Measurements from ENCODE around the gene RNF213.

Gene RNF213

GRCh38 chr17:80352991-80353665 is 92.5 kb downstream of the RNF213 start:
- H3K36me3 ChIP-seq (ENCODE audit: control insufficient read depth in 2 of 2, insufficient read depth in 2 of 2, low read length in 2 of 2) = peaks cover 65 to 67% of the 10 kb centered on the region in 2 donors
- H3K27ac ChIP-seq (ENCODE audit: low read length) = no peak overlapping the region
- no peak overlapping the region for H3K4me3 ChIP-seq (ENCODE audit: low read length in 2 of 2)
- no peaks in the 10 kb centered on the region for H3K4me1 ChIP-seq (ENCODE audit: control insufficient read depth, insufficient read depth, low read length)
- H3K9me3 ChIP-seq (ENCODE audit: control insufficient read depth in 2 of 2, low read length in 2 of 2) = no peaks in the 10 kb centered on the region
- H3K9ac ChIP-seq (ENCODE audit: low read length in 2 of 2) = no peak overlapping the region
- no peaks in the 10 kb centered on the region for H3K27me3 ChIP-seq (ENCODE audit: control insufficient read depth in 1 of 2, insufficient read depth in 2 of 2, low read length in 2 of 2)

GRCh38 chr17:80353718-80354275 is 93.1 kb downstream of the RNF213 start:
- Histone ChIP-seq H3K27ac (ENCODE audit: low read length) (no peak overlapping the region), H3K27me3 (ENCODE audit: control insufficient read depth in 1 of 2, insufficient read depth in 2 of 2, low read length in 2 of 2) (no peaks in the 10 kb centered on the region), H3K4me1 (ENCODE audit: control insufficient read depth, insufficient read depth, low read length) (no peaks in the 10 kb centered on the region), H3K9ac (ENCODE audit: low read length in 2 of 2) (no peak overlapping the region), H3K9me3 (ENCODE audit: control insufficient read depth in 2 of 2, low read length in 2 of 2) (no peaks in the 10 kb centered on the region), H3K4me3 (ENCODE audit: low read length in 2 of 2) (no peak overlapping the region), H3K36me3 (ENCODE audit: control insufficient read depth in 2 of 2, insufficient read depth in 2 of 2, low read length in 2 of 2) (peaks cover 62% of the 10 kb centered on the region in 2 donors)

GRCh38 chr17:80354336-80354735 is 93.7 kb downstream of the RNF213 start:
- H3K27me3 ChIP-seq (ENCODE audit: control insufficient read depth in 1 of 2, insufficient read depth in 2 of 2, low read length in 2 of 2) = no peaks in the 10 kb centered on the region
- H3K36me3 ChIP-seq (ENCODE audit: control insufficient read depth in 2 of 2, insufficient read depth in 2 of 2, low read length in 2 of 2) = peaks cover 57 to 59% of the 10 kb centered on the region in 2 donors
- H3K9ac ChIP-seq (ENCODE audit: low read length in 2 of 2) = no peak overlapping the region
- H3K27ac ChIP-seq (ENCODE audit: low read length) = no peak overlapping the region
- H3K9me3 ChIP-seq (ENCODE audit: control insufficient read depth in 2 of 2, low read length in 2 of 2) = no peaks in the 10 kb centered on the region
- H3K4me1 ChIP-seq (ENCODE audit: control insufficient read depth, insufficient read depth, low read length) = no peaks in the 10 kb centered on the region
- no peak overlapping the region for H3K4me3 ChIP-seq (ENCODE audit: low read length in 2 of 2)

GRCh38 chr17:80356231-80356856 is 95.7 kb downstream of the RNF213 start:
- Histone ChIP-seq H3K9me3 (ENCODE audit: control insufficient read depth in 2 of 2, low read length in 2 of 2) (no peaks in the 10 kb centered on the region), H3K9ac (ENCODE audit: low read length in 2 of 2) (no peak overlapping the region), H3K27ac (ENCODE audit: low read length) (no peak overlapping the region), H3K27me3 (ENCODE audit: control insufficient read depth in 1 of 2, insufficient read depth in 2 of 2, low read length in 2 of 2) (no peaks in the 10 kb centered on the region), H3K36me3 (ENCODE audit: control insufficient read depth in 2 of 2, insufficient read depth in 2 of 2, low read length in 2 of 2) (peaks cover 56 to 62% of the 10 kb centered on the region in 2 donors), H3K4me3 (ENCODE audit: low read length in 2 of 2) (no peak overlapping the region), H3K4me1 (ENCODE audit: control insufficient read depth, insufficient read depth, low read length) (no peaks in the 10 kb centered on the region)

GRCh38 chr17:80358131-80358530 is 97.5 kb downstream of the RNF213 start:
- Histone ChIP-seq H3K36me3 (ENCODE audit: control insufficient read depth in 2 of 2, insufficient read depth in 2 of 2, low read length in 2 of 2) (peaks cover 53 to 56% of the 10 kb centered on the region in 2 donors), H3K4me1 (ENCODE audit: control insufficient read depth, insufficient read depth, low read length) (no peaks in the 10 kb centered on the region), H3K27me3 (ENCODE audit: control insufficient read depth in 1 of 2, insufficient read depth in 2 of 2, low read length in 2 of 2) (no peaks in the 10 kb centered on the region), H3K27ac (ENCODE audit: low read length) (no peak overlapping the region), H3K9ac (ENCODE audit: low read length in 2 of 2) (no peak overlapping the region), H3K4me3 (ENCODE audit: low read length in 2 of 2) (no peak overlapping the region), H3K9me3 (ENCODE audit: control insufficient read depth in 2 of 2, low read length in 2 of 2) (no peaks in the 10 kb centered on the region)

GRCh38 chr17:80358861-80359260 is 98.2 kb downstream of the RNF213 start:
- Histone ChIP-seq H3K27ac (ENCODE audit: low read length) (no peak overlapping the region), H3K36me3 (ENCODE audit: control insufficient read depth in 2 of 2, insufficient read depth in 2 of 2, low read length in 2 of 2) (peaks cover 53 to 56% of the 10 kb centered on the region in 2 donors), H3K4me1 (ENCODE audit: control insufficient read depth, insufficient read depth, low read length) (peaks cover 5% of the 10 kb centered on the region), H3K4me3 (ENCODE audit: low read length in 2 of 2) (no peak overlapping the region), H3K27me3 (ENCODE audit: control insufficient read depth in 1 of 2, insufficient read depth in 2 of 2, low read length in 2 of 2) (no peaks in the 10 kb centered on the region), H3K9ac (ENCODE audit: low read length in 2 of 2) (no peak overlapping the region), H3K9me3 (ENCODE audit: control insufficient read depth in 2 of 2, low read length in 2 of 2) (no peaks in the 10 kb centered on the region)

GRCh38 chr17:80359422-80360110 is 98.9 kb downstream of the RNF213 start:
- peaks cover 52 to 56% of the 10 kb centered on the region in 2 donors for H3K36me3 ChIP-seq (ENCODE audit: control insufficient read depth in 2 of 2, insufficient read depth in 2 of 2, low read length in 2 of 2)
- peaks cover 5% of the 10 kb centered on the region for H3K4me1 ChIP-seq (ENCODE audit: control insufficient read depth, insufficient read depth, low read length)

GRCh38 chr17:80360396-80360795 is 99.7 kb downstream of the RNF213 start:
- H3K27me3 ChIP-seq (ENCODE audit: control insufficient read depth in 1 of 2, insufficient read depth in 2 of 2, low read length in 2 of 2) = no peaks in the 10 kb centered on the region
- H3K27ac ChIP-seq (ENCODE audit: low read length) = no peak overlapping the region

More at GRCh38 chr17:80359422-80360110, 98.9 kb downstream of the RNF213 start:
- Histone ChIP-seq H3K27ac (ENCODE audit: low read length) (no peak overlapping the region), H3K9me3 (ENCODE audit: control insufficient read depth in 2 of 2, low read length in 2 of 2) (no peaks in the 10 kb centered on the region), H3K9ac (ENCODE audit: low read length in 2 of 2) (no peak overlapping the region), H3K4me3 (ENCODE audit: low read length in 2 of 2) (no peak overlapping the region), H3K27me3 (ENCODE audit: control insufficient read depth in 1 of 2, insufficient read depth in 2 of 2, low read length in 2 of 2) (no peaks in the 10 kb centered on the region)

GRCh38 chr17:80361495-80362220 is 101.0 kb downstream of the RNF213 start:
- no peak overlapping the region for H3K27ac ChIP-seq (ENCODE audit: low read length)
- H3K4me1 ChIP-seq (ENCODE audit: control insufficient read depth, insufficient read depth, low read length) = peaks cover 5% of the 10 kb centered on the region
- H3K9ac ChIP-seq (ENCODE audit: low read length in 2 of 2) = no peak overlapping the region
- H3K36me3 ChIP-seq (ENCODE audit: control insufficient read depth in 2 of 2, insufficient read depth in 2 of 2, low read length in 2 of 2) = peaks cover 52 to 64% of the 10 kb centered on the region in 2 donors
- H3K9me3 ChIP-seq (ENCODE audit: control insufficient read depth in 2 of 2, low read length in 2 of 2) = no peaks in the 10 kb centered on the region
- H3K27me3 ChIP-seq (ENCODE audit: control insufficient read depth in 1 of 2, insufficient read depth in 2 of 2, low read length in 2 of 2) = no peaks in the 10 kb centered on the region
- H3K4me3 ChIP-seq (ENCODE audit: low read length in 2 of 2) = no peak overlapping the region

More at GRCh38 chr17:80360396-80360795, 99.7 kb downstream of the RNF213 start:
- no peak overlapping the region for H3K4me3 ChIP-seq (ENCODE audit: low read length in 2 of 2)
- H3K36me3 ChIP-seq (ENCODE audit: control insufficient read depth in 2 of 2, insufficient read depth in 2 of 2, low read length in 2 of 2) = peaks cover 54 to 62% of the 10 kb centered on the region in 2 donors
- H3K4me1 ChIP-seq (ENCODE audit: control insufficient read depth, insufficient read depth, low read length) = peaks cover 5% of the 10 kb centered on the region
- no peak overlapping the region for H3K9ac ChIP-seq (ENCODE audit: low read length in 2 of 2)
- H3K9me3 ChIP-seq (ENCODE audit: control insufficient read depth in 2 of 2, low read length in 2 of 2) = no peaks in the 10 kb centered on the region

- no peaks in the 10 kb centered on the region for H3K27me3 ChIP-seq (ENCODE audit: control insufficient read depth in 1 of 2, insufficient read depth in 2 of 2, low read length in 2 of 2)
- no peak overlapping the region for H3K27ac ChIP-seq (ENCODE audit: low read length)
- H3K9ac ChIP-seq (ENCODE audit: low read length in 2 of 2) = no peak overlapping the region
- H3K36me3 ChIP-seq (ENCODE audit: control insufficient read depth in 2 of 2, insufficient read depth in 2 of 2, low read length in 2 of 2) = peaks cover 57 to 66% of the 10 kb centered on the region in 2 donors
- H3K4me3 ChIP-seq (ENCODE audit: low read length in 2 of 2) = no peak overlapping the region
- H3K9me3 ChIP-seq (ENCODE audit: control insufficient read depth in 2 of 2, low read length in 2 of 2) = no peaks in the 10 kb centered on the region
- H3K4me1 ChIP-seq (ENCODE audit: control insufficient read depth, insufficient read depth, low read length) = peaks cover 5% of the 10 kb centered on the region
These were observed 101.9 kb downstream of the RNF213 start for GRCh38 chr17:80362428-80363119.

Data from stomach smooth muscle (tissue), 2 donors.